CD14-positive monocyte (primary cell): Measurements from ENCODE around the gene INPPL1. TPM values are rescaled to one million over a fixed set of nuclear protein-coding genes. Genes with fewer than 3 reads are reported as not detected.

ENCODE experiments used
- DNase-seq, 3 donors: peaks; one replicate each; pipeline ENCODE4 v3.0.0-alpha.2; 2011 to 2022
- H2AFZ ChIP-seq: 2 replicates; pipeline ENCODE4 v1.6.0; 2012; ENCODE audit warnings: mild to moderate bottlenecking, low read depth, low read length, inconsistent platforms; ENCODE audit not compliant: insufficient read depth, poor library complexity, severe bottlenecking
- H3K27ac ChIP-seq, 2 donors: 1 replicate in 1 of 2; 2 replicates in 1 of 2; pipeline ENCODE4 v1.5.1; 2012 to 2013; ENCODE audit warnings: low read length in 2 of 2, control low read depth in 1 of 2, inconsistent platforms in 1 of 2, low read depth in 1 of 2, mild to moderate bottlenecking in 1 of 2
- H3K27me3 ChIP-seq, 2 donors: one replicate each; pipeline versions ENCODE4 v1.6.0 to v1.6.1; 2011 to 2013; ENCODE audit warnings: low read length in 2 of 2; ENCODE audit not compliant: control insufficient read depth in 2 of 2, insufficient read depth in 2 of 2
- H3K36me3 ChIP-seq, 2 donors: replicated peaks in 1 of 2; 1 replicate in 1 of 2; 2 replicates in 1 of 2; pipeline versions ENCODE4 v1.5.1 to v1.6.1; 2012 to 2013; ENCODE audit warnings: low read length in 2 of 2, control low read depth in 1 of 2, inconsistent platforms in 1 of 2, mild to moderate bottlenecking in 1 of 2; ENCODE audit not compliant: insufficient read depth in 2 of 2, control insufficient read depth in 1 of 2
- H3K4me1 ChIP-seq, 2 donors: 1 replicate in 1 of 2; 2 replicates in 1 of 2; pipeline versions ENCODE4 v1.5.1 to v1.6.1; 2012 to 2013; ENCODE audit warnings: low read length in 2 of 2, control low read depth in 1 of 2, inconsistent platforms in 1 of 2, mild to moderate bottlenecking in 1 of 2, moderate library complexity in 1 of 2; ENCODE audit not compliant: insufficient read depth in 2 of 2, control insufficient read depth in 1 of 2
- H3K4me2 ChIP-seq: replicated peaks from 2 replicates; pipeline ENCODE3; 2012; ENCODE audit warnings: low read length, moderate library complexity, mild to moderate bottlenecking; ENCODE audit not compliant: poor library complexity, severe bottlenecking; ENCODE audit errors: extremely low read depth
- H3K4me3 ChIP-seq, 3 experiments: fragments of 200-600 bp in 1 of 3; sonication (generic) in 1 of 3; replicated peaks in 1 of 3; 1 replicate in 2 of 3; 2 replicates in 1 of 3; pipeline ENCODE4 v1.5.1; 2011 to 2013; ENCODE audit warnings: low read length in 3 of 3, mild to moderate bottlenecking in 3 of 3, control low read depth in 2 of 3, low read depth in 2 of 3, inconsistent platforms in 1 of 3, moderate library complexity in 1 of 3
- H3K79me2 ChIP-seq: 2 replicates; pipeline ENCODE4 v1.6.0; 2012; ENCODE audit warnings: mild to moderate bottlenecking, control low read depth, inconsistent platforms, low read length, moderate library complexity; ENCODE audit not compliant: insufficient read depth
- H3K9ac ChIP-seq: 2 replicates; pipeline ENCODE4 v1.6.0; 2017; ENCODE audit warnings: low read length, mild to moderate bottlenecking; ENCODE audit not compliant: insufficient read depth, poor library complexity, severe bottlenecking
- H3K9me3 ChIP-seq, 2 donors: replicated peaks in 1 of 2; 1 replicate in 1 of 2; 2 replicates in 1 of 2; pipeline versions ENCODE4 v1.5.1 to v1.6.1; 2012 to 2013; ENCODE audit warnings: low read length in 2 of 2, control low read depth in 1 of 2; ENCODE audit not compliant: control insufficient read depth in 1 of 2, insufficient read depth in 1 of 2
- H4K20me1 ChIP-seq: 2 replicates; pipeline ENCODE4 v1.6.0; 2012; ENCODE audit warnings: mild to moderate bottlenecking, low read length, control low read depth, moderate library complexity; ENCODE audit not compliant: insufficient read depth
- H3K27ac Mint-ChIP-seq, 7 donors: one replicate each; pipeline ENCODE4 v1.8.0; 2020; ENCODE audit warnings: mild to moderate bottlenecking in 7 of 7, mixed read lengths in 7 of 7, moderate library complexity in 6 of 7, inconsistent platforms in 2 of 7
- H3K27me3 Mint-ChIP-seq, 3 donors: one replicate each; pipeline ENCODE4 v1.8.0; 2021 to 2022; ENCODE audit warnings: low read depth in 3 of 3, mild to moderate bottlenecking in 3 of 3, mixed read lengths in 3 of 3, moderate library complexity in 3 of 3, inconsistent platforms in 1 of 3
- H3K36me3 Mint-ChIP-seq, 2 donors: one replicate each; pipeline ENCODE4 v1.8.0; 2020; ENCODE audit warnings: mixed read lengths in 2 of 2, inconsistent platforms in 1 of 2, mild to moderate bottlenecking in 1 of 2
- H3K4me1 Mint-ChIP-seq: one replicate; pipeline ENCODE4 v1.8.0; 2020; ENCODE audit warnings: mild to moderate bottlenecking, mixed read lengths
- H3K4me3 Mint-ChIP-seq, 2 donors: one replicate each; pipeline ENCODE4 v1.8.0; 2020; ENCODE audit warnings: mild to moderate bottlenecking in 2 of 2, mixed read lengths in 2 of 2, moderate library complexity in 1 of 2
- H3K9me3 Mint-ChIP-seq, 7 donors: one replicate each; pipeline ENCODE4 v1.8.0; 2020 to 2022; ENCODE audit warnings: mixed read lengths in 7 of 7, mild to moderate bottlenecking in 6 of 7, moderate library complexity in 6 of 7, inconsistent platforms in 2 of 7
- WGBS: methylation state at CpG from one replicate; pipeline ENCODE4 v1.1.5; 2013; ENCODE audit warnings: missing lambda C conversion rate; ENCODE audit not compliant: insufficient coverage; 5-methylcytosine and 5-hydroxymethylcytosine counted together
- intact Hi-C, 2 donors: fragments of 100-400 bp; cut with micrococcal nuclease; formaldehyde crosslinking; loops; one replicate each; pipeline versions ENCODE4 v1.15.0 to v1.15.1; 2023
- polyA plus RNA-seq, 3 donors: library from polyadenylated mRNA; depleted of rRNA in 1 of 3; unstranded in 2 of 3; stranded (reverse) in 1 of 3; fragments of 300-500 nt in 2 of 3; fragments of >200 nt in 1 of 3; fragmentation: Illumina TruSeq in 2 of 3; gene quantifications; 1 replicate in 2 of 3; 2 replicates in 1 of 3; pipeline ENCODE4 v1.2.3, GENCODE V29; 2012 to 2021
- TF ChIP-seq, protein P1 (sequence below): fragments of 200-600 bp; IDR thresholded peaks from one replicate; pipeline ENCODE4 v1.8.0; 2022; ENCODE audit warnings: antibody characterized with exemption, mild to moderate bottlenecking

INPPL1 gene
- polyA plus RNA-seq, 3 donors, result 11.8 to 390 (median 12.6) TPM

DNA sequence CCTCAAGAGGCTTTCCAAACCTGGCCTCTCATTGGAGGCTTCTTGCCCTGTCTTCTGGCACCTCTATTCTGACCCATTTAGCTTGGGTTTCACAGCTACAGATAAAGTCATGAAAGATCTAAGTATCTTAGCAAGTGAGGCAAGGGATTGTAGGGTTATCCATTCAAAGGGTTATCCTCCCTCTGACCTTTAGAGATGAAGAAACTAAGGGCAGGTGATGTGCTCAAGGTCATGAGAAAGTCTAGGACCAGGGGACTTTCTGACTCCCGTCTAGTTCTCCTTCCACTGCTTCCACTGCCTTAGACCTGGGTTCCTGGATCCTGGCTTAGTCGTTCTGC lies 12.2 kb downstream of the INPPL1 start:
- H3K27ac Mint-ChIP-seq, result peak overlapping the region in 1 of 7 donors; percentile 23
- H3K9me3 ChIP-seq, result peaks cover 0 to 5% of the 10 kb centered on the region in 2 donors

DNA sequence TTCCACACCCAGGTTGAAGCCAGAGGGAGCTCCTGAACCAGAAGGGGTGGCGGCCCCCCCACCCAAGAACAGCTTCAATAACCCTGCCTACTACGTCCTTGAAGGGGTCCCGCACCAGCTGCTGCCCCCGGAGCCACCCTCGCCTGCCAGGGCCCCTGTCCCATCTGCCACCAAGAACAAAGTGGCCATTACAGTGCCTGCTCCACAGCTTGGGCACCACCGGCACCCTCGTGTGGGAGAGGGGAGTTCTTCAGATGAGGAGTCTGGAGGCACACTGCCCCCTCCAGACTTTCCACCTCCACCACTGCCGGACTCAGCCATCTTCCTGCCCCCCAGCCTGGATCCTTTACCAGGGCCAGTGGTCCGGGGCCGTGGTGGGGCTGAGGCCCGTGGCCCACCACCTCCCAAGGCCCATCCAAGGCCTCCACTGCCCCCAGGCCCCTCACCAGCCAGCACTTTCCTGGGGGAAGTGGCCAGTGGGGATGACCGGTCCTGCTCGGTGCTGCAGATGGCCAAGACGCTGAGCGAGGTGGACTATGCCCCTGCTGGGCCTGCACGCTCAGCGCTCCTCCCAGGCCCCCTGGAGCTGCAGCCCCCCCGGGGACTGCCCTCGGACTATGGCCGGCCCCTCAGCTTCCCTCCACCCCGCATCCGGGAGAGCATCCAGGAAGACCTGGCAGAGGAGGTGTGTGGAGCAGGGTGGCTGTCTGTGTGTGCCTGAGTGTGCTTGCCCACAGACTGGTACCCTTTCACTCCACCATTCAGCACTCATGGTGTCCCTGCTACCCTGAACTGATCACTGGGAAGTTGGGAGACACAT lies 12.8 kb downstream of the INPPL1 start:
- WGBS, result 100% methylated on average over 10 of the region's 22 CpGs
- no peak overlapping the region for H3K9ac ChIP-seq
- Mint-ChIP-seq H3K4me3 (no peak overlapping the region), H3K4me1 (peaks cover 48% of the 10 kb centered on the region), H3K27me3 (peaks cover 38 to 44% (median 40%) of the 10 kb centered on the region in 3 donors), H3K36me3 (peaks cover 66 to 75% of the 10 kb centered on the region in 2 donors), H3K27ac (peak overlapping the region in 2 of 7 donors; percentile 66 to 69), H3K9me3 (peaks cover 4 to 28% (median 7%) of the 10 kb centered on the region in 7 donors)
- no peaks in the 10 kb centered on the region for H3K79me2 ChIP-seq
- no peak overlapping the region for H3K27ac ChIP-seq
- H3K4me2 ChIP-seq, result no peak overlapping the region
- peaks cover 78% of the 10 kb centered on the region for H4K20me1 ChIP-seq
- TF ChIP-seq, protein P1, sequence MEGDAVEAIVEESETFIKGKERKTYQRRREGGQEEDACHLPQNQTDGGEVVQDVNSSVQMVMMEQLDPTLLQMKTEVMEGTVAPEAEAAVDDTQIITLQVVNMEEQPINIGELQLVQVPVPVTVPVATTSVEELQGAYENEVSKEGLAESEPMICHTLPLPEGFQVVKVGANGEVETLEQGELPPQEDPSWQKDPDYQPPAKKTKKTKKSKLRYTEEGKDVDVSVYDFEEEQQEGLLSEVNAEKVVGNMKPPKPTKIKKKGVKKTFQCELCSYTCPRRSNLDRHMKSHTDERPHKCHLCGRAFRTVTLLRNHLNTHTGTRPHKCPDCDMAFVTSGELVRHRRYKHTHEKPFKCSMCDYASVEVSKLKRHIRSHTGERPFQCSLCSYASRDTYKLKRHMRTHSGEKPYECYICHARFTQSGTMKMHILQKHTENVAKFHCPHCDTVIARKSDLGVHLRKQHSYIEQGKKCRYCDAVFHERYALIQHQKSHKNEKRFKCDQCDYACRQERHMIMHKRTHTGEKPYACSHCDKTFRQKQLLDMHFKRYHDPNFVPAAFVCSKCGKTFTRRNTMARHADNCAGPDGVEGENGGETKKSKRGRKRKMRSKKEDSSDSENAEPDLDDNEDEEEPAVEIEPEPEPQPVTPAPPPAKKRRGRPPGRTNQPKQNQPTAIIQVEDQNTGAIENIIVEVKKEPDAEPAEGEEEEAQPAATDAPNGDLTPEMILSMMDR, result no peak
- peaks cover 26 to 33% of the 10 kb centered on the region in 2 donors for H3K4me1 ChIP-seq
- peaks cover 0 to 9% of the 10 kb centered on the region in 2 donors for H3K9me3 ChIP-seq
- H2AFZ ChIP-seq, result no peak overlapping the region
- peaks cover 58 to 65% of the 10 kb centered on the region in 2 donors for H3K36me3 ChIP-seq
- intact Hi-C loops, result no loop called here
- H3K4me3 ChIP-seq, result no peak overlapping the region
- H3K27me3 ChIP-seq, result peaks cover 21 to 38% of the 10 kb centered on the region in 2 donors
- DNase-seq, result no peak

More for the DNA sequence above, 12.2 kb downstream of the INPPL1 start:
- Histone ChIP-seq H3K27me3 (peaks cover 15 to 32% of the 10 kb centered on the region in 2 donors), H3K4me1 (peaks cover 26 to 33% of the 10 kb centered on the region in 2 donors), H3K27ac (no peak overlapping the region), H3K79me2 (no peaks in the 10 kb centered on the region), H2AFZ (no peak overlapping the region), H3K36me3 (peaks cover 64 to 70% of the 10 kb centered on the region in 2 donors), H3K9ac (no peak overlapping the region), H3K4me2 (no peak overlapping the region), H4K20me1 (peaks cover 84% of the 10 kb centered on the region), H3K4me3 (no peak overlapping the region)
- 100% methylated on average over 1 of the region's 2 CpGs for WGBS
- Mint-ChIP-seq H3K4me3 (no peak overlapping the region), H3K9me3 (peaks cover under 1 to 22% (median 3%) of the 10 kb centered on the region in 7 donors), H3K36me3 (peaks cover 67 to 77% of the 10 kb centered on the region in 2 donors), H3K27me3 (peaks cover 32 to 39% (median 34%) of the 10 kb centered on the region in 3 donors), H3K4me1 (peaks cover 42% of the 10 kb centered on the region)
- intact Hi-C loops, result no loop called here
- no peak for DNase-seq
- TF ChIP-seq, protein P1, result no peak
